Subcutaneous abdominal adipose tissue (tissue), 5 donors: ENCODE data around the gene LNX1.
A peak's percentile ranks its signal among the peaks of the same experiment; 100 is the strongest.
"Not testable (repeated sequence)": the region's sequence is repeated elsewhere in the genome, so short reads cannot be mapped to it uniquely, and the experiment has no call there.

ENCODE experiments used
- H3K27ac ChIP-seq: one replicate; pipeline ENCODE4 v1.7.0; 2013; ENCODE audit warnings: low read depth, mild to moderate bottlenecking, inconsistent platforms, low read length, moderate library complexity
- H3K27me3 ChIP-seq, 5 donors: one replicate each; pipeline ENCODE4 v1.7.0; 2013; ENCODE audit warnings: low read length in 5 of 5, inconsistent platforms in 1 of 5; ENCODE audit not compliant: control insufficient read depth in 5 of 5, insufficient read depth in 4 of 5
- H3K36me3 ChIP-seq, 5 donors: one replicate each; pipeline ENCODE4 v1.7.0; 2013; ENCODE audit warnings: low read length in 5 of 5; ENCODE audit not compliant: control insufficient read depth in 5 of 5, insufficient read depth in 5 of 5
- H3K4me1 ChIP-seq, 5 donors: one replicate each; pipeline ENCODE4 v1.7.0; 2013; ENCODE audit warnings: low read length in 5 of 5, mild to moderate bottlenecking in 3 of 5, moderate library complexity in 1 of 5; ENCODE audit not compliant: control insufficient read depth in 5 of 5, insufficient read depth in 5 of 5
- H3K4me3 ChIP-seq, 5 donors: one replicate each; pipeline ENCODE4 v1.7.0; 2013; ENCODE audit warnings: low read length in 5 of 5, low read depth in 1 of 5
- H3K9ac ChIP-seq, 5 donors: one replicate each; pipeline ENCODE4 v1.7.0; 2013; ENCODE audit warnings: low read length in 5 of 5, mild to moderate bottlenecking in 4 of 5, moderate library complexity in 3 of 5
- H3K9me3 ChIP-seq, 5 donors: one replicate each; pipeline ENCODE4 v1.7.0; 2013; ENCODE audit warnings: low read length in 5 of 5; ENCODE audit not compliant: control insufficient read depth in 5 of 5
- donor health status: healthy.
- donor health status: healthy.
- donor health status: healthy.
- donor health status: healthy.
- donor health status: healthy.

LNX1 gene

GRCh38 chr4:53436251-53436650 is 155.0 kb downstream of the LNX1 start:
- Histone ChIP-seq H3K36me3 (peaks cover 5 to 28% (median 11%) of the 10 kb centered on the region in 5 donors), H3K27ac (no peak overlapping the region)

GRCh38 chr4:53432528-53433424 is 158.5 kb downstream of the LNX1 start:
- H3K4me1 ChIP-seq = no peaks in the 10 kb centered on the region
- no peak overlapping the region for H3K27ac ChIP-seq
- peaks cover 9 to 43% (median 28%) of the 10 kb centered on the region in 5 donors for H3K36me3 ChIP-seq
- H3K27me3 ChIP-seq = no peaks in the 10 kb centered on the region
- no peak overlapping the region for H3K9ac ChIP-seq
- H3K4me3 ChIP-seq = no peak overlapping the region
- no peaks in the 10 kb centered on the region for H3K9me3 ChIP-seq

More at GRCh38 chr4:53436251-53436650, 155.0 kb downstream of the LNX1 start:
- Histone ChIP-seq H3K9ac (no peak overlapping the region), H3K27me3 (no peaks in the 10 kb centered on the region), H3K4me1 (no peaks in the 10 kb centered on the region), H3K4me3 (no peak overlapping the region), H3K9me3 (no peaks in the 10 kb centered on the region)

- no peak overlapping the region for H3K27ac ChIP-seq
- H3K9ac ChIP-seq = no peak overlapping the region
- H3K36me3 ChIP-seq = peaks cover 12 to 44% (median 33%) of the 10 kb centered on the region in 5 donors
- no peaks in the 10 kb centered on the region for H3K27me3 ChIP-seq
- H3K9me3 ChIP-seq = no peaks in the 10 kb centered on the region
- no peak overlapping the region for H3K4me3 ChIP-seq
- no peaks in the 10 kb centered on the region for H3K4me1 ChIP-seq
These were observed 160.2 kb downstream of the LNX1 start for GRCh38 chr4:53431052-53431451.

- no peak overlapping the region for H3K27ac ChIP-seq
- peaks cover 12 to 43% (median 31%) of the 10 kb centered on the region in 5 donors for H3K36me3 ChIP-seq
- H3K9me3 ChIP-seq = no peaks in the 10 kb centered on the region
- no peaks in the 10 kb centered on the region for H3K4me1 ChIP-seq
- no peaks in the 10 kb centered on the region for H3K27me3 ChIP-seq
- H3K4me3 ChIP-seq = no peak overlapping the region
- no peak overlapping the region for H3K9ac ChIP-seq
These were observed 163.9 kb downstream of the LNX1 start for GRCh38 chr4:53427366-53427765.

- no peak overlapping the region for H3K27ac ChIP-seq
- H3K27me3 ChIP-seq = no peaks in the 10 kb centered on the region
- H3K9me3 ChIP-seq = no peaks in the 10 kb centered on the region
- no peak overlapping the region for H3K4me3 ChIP-seq
- peaks cover 8 to 27% (median 14%) of the 10 kb centered on the region in 5 donors for H3K36me3 ChIP-seq
- H3K4me1 ChIP-seq = no peaks in the 10 kb centered on the region
- no peak overlapping the region for H3K9ac ChIP-seq
These were observed 167.0 kb downstream of the LNX1 start for GRCh38 chr4:53424280-53424679.

GRCh38 chr4:53422367-53422766 is 168.9 kb downstream of the LNX1 start:
- peaks cover 1 to 10% (median 8%) of the 10 kb centered on the region in 5 donors for H3K36me3 ChIP-seq
- no peaks in the 10 kb centered on the region for H3K4me1 ChIP-seq
- H3K4me3 ChIP-seq = no peak overlapping the region
- H3K9me3 ChIP-seq = no peaks in the 10 kb centered on the region
- no peak overlapping the region for H3K27ac ChIP-seq
- no peak overlapping the region for H3K9ac ChIP-seq
- H3K27me3 ChIP-seq = no peaks in the 10 kb centered on the region

- Histone ChIP-seq H3K27ac (no peak overlapping the region), H3K4me3 (no peak overlapping the region), H3K27me3 (no peaks in the 10 kb centered on the region), H3K4me1 (no peaks in the 10 kb centered on the region), H3K36me3 (peaks cover 0 to 9% (median 3%) of the 10 kb centered on the region in 5 donors), H3K9me3 (no peaks in the 10 kb centered on the region), H3K9ac (no peak overlapping the region)
These were observed 169.5 kb downstream of the LNX1 start for GRCh38 chr4:53421791-53422190.

GRCh38 chr4:53419208-53419607 is 172.1 kb downstream of the LNX1 start:
- Histone ChIP-seq H3K36me3 (peaks cover 0 to 10% (median 3%) of the 10 kb centered on the region in 5 donors), H3K4me1 (no peaks in the 10 kb centered on the region), H3K9me3 (no peaks in the 10 kb centered on the region), H3K27me3 (no peaks in the 10 kb centered on the region), H3K9ac (peak overlapping the region in 1 of 5 donors; percentile 30), H3K4me3 (no peak overlapping the region), H3K27ac (no peak overlapping the region)

GRCh38 chr4:53409479-53409878 is 181.8 kb downstream of the LNX1 start:
- H3K9ac ChIP-seq, H3K36me3 ChIP-seq, H3K27ac ChIP-seq: not testable (repeated sequence)

More at GRCh38 chr4:53409479-53409878, 181.8 kb downstream of the LNX1 start:
- not testable (repeated sequence) for H3K9me3 ChIP-seq, H3K27me3 ChIP-seq, H3K4me1 ChIP-seq, H3K4me3 ChIP-seq
